Measurements from ENCODE around the gene SCGB1C1.

DNA sequence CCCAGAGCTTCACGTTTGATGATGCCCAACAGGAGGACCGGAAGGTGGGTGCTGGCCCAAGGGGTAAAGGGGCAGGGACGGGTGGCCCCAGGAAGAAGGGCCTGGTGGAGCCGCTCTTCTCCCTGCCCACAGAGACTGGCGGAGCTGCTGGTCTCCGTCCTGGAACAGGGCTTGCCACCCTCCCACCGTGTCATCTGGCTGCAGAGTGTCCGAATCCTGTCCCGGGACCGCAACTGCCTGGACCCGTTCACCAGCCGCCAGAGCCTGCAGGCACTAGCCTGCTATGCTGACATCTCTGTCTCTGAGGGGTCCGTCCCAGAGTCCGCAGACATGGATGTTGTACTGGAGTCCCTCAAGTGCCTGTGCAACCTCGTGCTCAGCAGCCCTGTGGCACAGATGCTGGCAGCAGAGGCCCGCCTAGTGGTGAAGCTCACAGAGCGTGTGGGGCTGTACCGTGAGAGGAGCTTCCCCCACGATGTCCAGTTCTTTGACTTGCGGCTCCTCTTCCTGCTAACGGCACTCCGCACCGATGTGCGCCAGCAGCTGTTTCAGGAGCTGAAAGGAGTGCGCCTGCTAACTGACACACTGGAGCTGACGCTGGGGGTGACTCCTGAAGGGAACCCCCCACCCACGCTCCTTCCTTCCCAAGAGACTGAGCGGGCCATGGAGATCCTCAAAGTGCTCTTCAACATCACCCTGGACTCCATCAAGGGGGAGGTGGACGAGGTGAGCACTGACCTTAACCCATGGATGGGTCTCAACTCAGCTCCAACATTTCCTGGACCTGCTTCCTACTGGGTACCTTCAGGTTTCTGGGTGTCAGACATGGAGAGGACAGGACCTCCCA, 16.6 kb downstream of the SCGB1C1 start:
- TF ChIP-seq, protein P1, sequence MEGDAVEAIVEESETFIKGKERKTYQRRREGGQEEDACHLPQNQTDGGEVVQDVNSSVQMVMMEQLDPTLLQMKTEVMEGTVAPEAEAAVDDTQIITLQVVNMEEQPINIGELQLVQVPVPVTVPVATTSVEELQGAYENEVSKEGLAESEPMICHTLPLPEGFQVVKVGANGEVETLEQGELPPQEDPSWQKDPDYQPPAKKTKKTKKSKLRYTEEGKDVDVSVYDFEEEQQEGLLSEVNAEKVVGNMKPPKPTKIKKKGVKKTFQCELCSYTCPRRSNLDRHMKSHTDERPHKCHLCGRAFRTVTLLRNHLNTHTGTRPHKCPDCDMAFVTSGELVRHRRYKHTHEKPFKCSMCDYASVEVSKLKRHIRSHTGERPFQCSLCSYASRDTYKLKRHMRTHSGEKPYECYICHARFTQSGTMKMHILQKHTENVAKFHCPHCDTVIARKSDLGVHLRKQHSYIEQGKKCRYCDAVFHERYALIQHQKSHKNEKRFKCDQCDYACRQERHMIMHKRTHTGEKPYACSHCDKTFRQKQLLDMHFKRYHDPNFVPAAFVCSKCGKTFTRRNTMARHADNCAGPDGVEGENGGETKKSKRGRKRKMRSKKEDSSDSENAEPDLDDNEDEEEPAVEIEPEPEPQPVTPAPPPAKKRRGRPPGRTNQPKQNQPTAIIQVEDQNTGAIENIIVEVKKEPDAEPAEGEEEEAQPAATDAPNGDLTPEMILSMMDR (IDR thresholded peaks at IDR 0.05) = no peak
- TF ChIP-seq POLR2A (IDR thresholded peaks at IDR 0.05) = no peak
